ENCODE data around the gene DAB2IP. TPM values are rescaled to one million over a fixed set of nuclear protein-coding genes. Genes with fewer than 3 reads are reported as not detected.

Gene DAB2IP
- total and polyA plus RNA-seq, 2 of the 4 experiments (the other 2 are of a cell fraction), result 5.6 to 17.2 TPM

DNA sequence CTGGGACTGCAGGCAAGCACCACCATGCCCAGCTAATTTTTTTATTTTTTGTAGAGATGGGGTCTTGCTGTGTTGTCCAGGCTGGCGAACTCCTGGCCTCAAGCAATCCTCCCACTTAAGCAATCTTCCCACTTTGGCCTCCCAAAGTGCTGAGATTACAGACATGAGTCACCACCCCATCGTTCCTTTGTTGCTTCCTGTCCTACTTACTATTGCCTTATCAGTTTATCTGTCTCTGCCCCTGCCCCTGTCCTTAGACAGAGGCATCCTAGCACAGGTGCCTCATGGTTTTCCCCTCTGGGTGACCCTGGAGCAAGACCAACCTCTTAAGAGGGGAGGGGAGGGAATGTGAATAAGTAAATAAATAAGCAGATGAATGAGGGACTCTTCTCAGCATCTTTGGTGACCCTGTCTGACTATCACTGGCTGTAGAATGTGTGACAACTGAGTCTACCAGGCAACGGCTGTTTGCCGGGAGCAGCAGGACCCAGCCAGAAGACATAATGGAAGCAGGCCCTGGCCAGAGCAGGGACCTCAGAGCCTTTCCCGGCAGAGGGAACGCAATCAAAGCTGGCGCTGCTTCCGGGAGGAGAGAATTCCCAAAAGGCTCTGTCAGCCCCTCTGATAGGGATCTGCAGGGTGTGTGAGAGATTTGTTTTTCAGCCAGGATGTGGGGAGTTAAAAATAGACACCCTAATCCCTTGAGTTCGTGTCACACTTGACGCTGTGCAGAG is 43.8 kb upstream of the DAB2IP start:
- H3K9ac ChIP-seq (ENCODE audit: low read depth, low read length), result no peak overlapping the region
- 48% methylated on average over 6 of the region's 10 CpGs; no CpG with 5 or more reads in 1 of the 2 experiments for WGBS, 2 experiments (ENCODE audit: extremely low coverage in 2 of 2, insufficient read length in 1 of 2)
- ChIA-PET CTCF (no interaction called here), POLR2A (ENCODE audit: unreplicated experiment) (no interaction called here)
- no peak overlapping the region for H4K5ac ChIP-seq (ENCODE audit: low read depth, low read length)
- no peak overlapping the region for H2AK9ac ChIP-seq (replicated peaks; ENCODE audit: low read depth, low read length, poor library complexity)
- ATAC-seq (ENCODE audit: low read depth), result peak; percentile 44; the same call in 1 of the 2 replicates
- no peak overlapping the region for H3K4ac ChIP-seq (ENCODE audit: low read depth, low read length)
- H2BK20ac ChIP-seq (ENCODE audit: low read depth, low read length), result no peak overlapping the region
- H3K14ac ChIP-seq (replicated peaks; ENCODE audit: low read depth, low read length), result no peak overlapping the region
- in situ Hi-C loops (cut with MboI; ENCODE audit: low sequenced_read_pairs) (no loop called here), dilution Hi-C loops (cut with HindIII; ENCODE audit: low sequenced_read_pairs, unreplicated experiment) (no loop called here), intact Hi-C loops (cut with micrococcal nuclease) (no loop called here)
- H2BK15ac ChIP-seq (ENCODE audit: low read depth, low read length), result no peak overlapping the region
- no TSS peak for BruUV-seq (replicated peaks)
- H3K79me1 ChIP-seq (ENCODE audit: low read depth in 1 of 2, low read length in 2 of 2), result peaks cover 9 to 17% of the 10 kb centered on the region in 2 experiments; a peak in 3 of 4 replicates
- H3K4me2 ChIP-seq (ENCODE audit: low read depth, low read length), result no peak overlapping the region
- no peak overlapping the region for H2BK5ac ChIP-seq (ENCODE audit: low read depth, low read length, poor library complexity, severe bottlenecking)
- H3K4me1 ChIP-seq (ENCODE audit: control insufficient read depth, insufficient read depth, low read length), result peaks cover 14% of the 10 kb centered on the region; the same call in 1 of the 2 replicates
- no peak overlapping the region for H3K27ac ChIP-seq (ENCODE audit: insufficient read depth, low read length)
- H4K8ac ChIP-seq (ENCODE audit: low read depth in 2 of 2, low read length in 2 of 2), result no peak overlapping the region
- H3K36me3 ChIP-seq (ENCODE audit: control insufficient read depth, insufficient read depth, low read length), result no peaks in the 10 kb centered on the region
- H3K4me3 ChIP-seq (ENCODE audit: insufficient read depth, low read depth, low read length), result no peak overlapping the region
- peaks cover 6% of the 10 kb centered on the region for H3K9me1 ChIP-seq (ENCODE audit: insufficient read depth, low read length)
- no peak overlapping the region for H3K23ac ChIP-seq (ENCODE audit: low read depth, low read length)
- DNase-seq, result peak; percentile 60
- TF ChIP-seq, protein P1, sequence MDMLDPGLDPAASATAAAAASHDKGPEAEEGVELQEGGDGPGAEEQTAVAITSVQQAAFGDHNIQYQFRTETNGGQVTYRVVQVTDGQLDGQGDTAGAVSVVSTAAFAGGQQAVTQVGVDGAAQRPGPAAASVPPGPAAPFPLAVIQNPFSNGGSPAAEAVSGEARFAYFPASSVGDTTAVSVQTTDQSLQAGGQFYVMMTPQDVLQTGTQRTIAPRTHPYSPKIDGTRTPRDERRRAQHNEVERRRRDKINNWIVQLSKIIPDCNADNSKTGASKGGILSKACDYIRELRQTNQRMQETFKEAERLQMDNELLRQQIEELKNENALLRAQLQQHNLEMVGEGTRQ (IDR thresholded peaks at IDR 0.05; ENCODE audit: low read depth, low read length), result no peak
- no peak for TF ChIP-seq CHD1 (IDR thresholded peaks at IDR 0.05; ENCODE audit: low read depth, low read length)
- peak; percentile 70 for TF ChIP-seq CEBPB (IDR thresholded peaks at IDR 0.05; ENCODE audit: low read depth, low read length)
- no peak for TF ChIP-seq MAZ (IDR thresholded peaks at IDR 0.05; ENCODE audit: borderline replicate concordance, low read depth, low read length)
- no peak for TF ChIP-seq RAD21 (IDR thresholded peaks at IDR 0.05; ENCODE audit: low read length)
- TF ChIP-seq FOS (IDR thresholded peaks at IDR 0.05; ENCODE audit: low read depth, low read length), result 0 out of 2 replicates have a peak, but pooled peaks have one; percentile 19
- TF ChIP-seq POLR2A (IDR thresholded peaks at IDR 0.05; ENCODE audit: low read depth, low read length), result no peak
- H3K56ac ChIP-seq (ENCODE audit: extremely low read depth, insufficient read depth, low read length), result no peak overlapping the region
- no peaks in the 10 kb centered on the region for H3K9me3 ChIP-seq (ENCODE audit: control insufficient read depth, insufficient read depth, low read length)
- H2AFZ ChIP-seq (replicated peaks; ENCODE audit: low read length, poor library complexity), result peak overlapping the region; percentile 27
- no peak overlapping the region for H2BK120ac ChIP-seq (ENCODE audit: low read depth, low read length)
- H3K18ac ChIP-seq (ENCODE audit: low read depth, low read length), result no peak overlapping the region
- peaks cover 36% of the 10 kb centered on the region; the same call in 1 of the 2 replicates for H4K20me1 ChIP-seq (ENCODE audit: insufficient read depth, low read length)
- no peak overlapping the region for H4K91ac ChIP-seq (ENCODE audit: insufficient read depth, low read depth, low read length)
- no peak overlapping the region for H2AK5ac ChIP-seq (ENCODE audit: low read depth, low read length)
- H3K27me3 ChIP-seq (ENCODE audit: control insufficient read depth, insufficient read depth, low read length), result no peaks in the 10 kb centered on the region
